CD4-positive, alpha-beta T cell treated with Interleukin-21 for 1 hour (primary cell): ENCODE data around the gene PTPN1.
"Not testable (repeated sequence)": the region's sequence is repeated elsewhere in the genome, so short reads cannot be mapped to it uniquely, and the experiment has no call there.

Experiments
- DNase-seq: peaks from one replicate; pipeline ENCODE4 v3.0.0-alpha.2; 2020

Gene PTPN1

GRCh38 chr20:50561379-50562078 is 51.3 kb downstream of the PTPN1 start:
- DNase-seq = no peak

- DNase-seq = no peak
These were observed 52.1 kb downstream of the PTPN1 start for GRCh38 chr20:50562262-50562701.

GRCh38 chr20:50563133-50563944 is 53.2 kb downstream of the PTPN1 start:
- no peak for DNase-seq

- DNase-seq = no peak
These were observed 55.2 kb downstream of the PTPN1 start for GRCh38 chr20:50565383-50565782.

- no peak for DNase-seq
These were observed 55.7 kb downstream of the PTPN1 start for GRCh38 chr20:50565871-50566270.

GRCh38 chr20:50567860-50568548 is 57.8 kb downstream of the PTPN1 start:
- DNase-seq = no peak

GRCh38 chr20:50568549-50568942 is 58.4 kb downstream of the PTPN1 start:
- DNase-seq = no peak

GRCh38 chr20:50569487-50569863 is 59.3 kb downstream of the PTPN1 start:
- not testable (repeated sequence) for DNase-seq

- DNase-seq = peak; percentile 53
These were observed 60.0 kb downstream of the PTPN1 start for GRCh38 chr20:50569864-50570836.

GRCh38 chr20:50571466-50571865 is 61.3 kb downstream of the PTPN1 start:
- DNase-seq = no peak

- no peak for DNase-seq
These were observed 63.0 kb downstream of the PTPN1 start for GRCh38 chr20:50572938-50573777.

- no peak for DNase-seq
These were observed 63.9 kb downstream of the PTPN1 start for GRCh38 chr20:50574108-50574507.

- DNase-seq = no peak
These were observed 64.4 kb downstream of the PTPN1 start for GRCh38 chr20:50574586-50574985.

- DNase-seq = peak; percentile 66
These were observed 65.9 kb downstream of the PTPN1 start for GRCh38 chr20:50575865-50576720.

GRCh38 chr20:50577175-50578018 is 67.2 kb downstream of the PTPN1 start:
- no peak for DNase-seq

GRCh38 chr20:50578061-50578777 is 68.0 kb downstream of the PTPN1 start:
- DNase-seq = no peak

- DNase-seq = no peak
These were observed 68.6 kb downstream of the PTPN1 start for GRCh38 chr20:50578778-50579165.

- DNase-seq = no peak
These were observed 69.3 kb downstream of the PTPN1 start for GRCh38 chr20:50579511-50579910.
